Measurements from ENCODE around the gene MAP3K1.

MAP3K1 gene

GRCh38 chr5:56845277-56845676 is 29.9 kb downstream of the MAP3K1 start:
- no peaks in the 10 kb centered on the region for H3K36me3 ChIP-seq (ENCODE audit: low read depth)
- H3K27ac ChIP-seq (ENCODE audit: poor library complexity, severe bottlenecking), result no peak overlapping the region
- H3K9me3 ChIP-seq (ENCODE audit: severe bottlenecking), result no peaks in the 10 kb centered on the region
- H3K27me3 ChIP-seq (ENCODE audit: insufficient read depth, poor library complexity, severe bottlenecking), result no peaks in the 10 kb centered on the region
- H3K4me3 ChIP-seq (ENCODE audit: severe bottlenecking), result no peak overlapping the region
- no peak for TF ChIP-seq CTCF (IDR thresholded peaks at IDR 0.05; ENCODE audit: poor library complexity, severe bottlenecking)
- no peaks in the 10 kb centered on the region for H3K4me1 ChIP-seq (ENCODE audit: insufficient read depth, poor library complexity, severe bottlenecking)
- ATAC-seq (ENCODE audit: low read depth) (no peak), DNase-seq (ENCODE audit: low spot score) (no peak)

DNA sequence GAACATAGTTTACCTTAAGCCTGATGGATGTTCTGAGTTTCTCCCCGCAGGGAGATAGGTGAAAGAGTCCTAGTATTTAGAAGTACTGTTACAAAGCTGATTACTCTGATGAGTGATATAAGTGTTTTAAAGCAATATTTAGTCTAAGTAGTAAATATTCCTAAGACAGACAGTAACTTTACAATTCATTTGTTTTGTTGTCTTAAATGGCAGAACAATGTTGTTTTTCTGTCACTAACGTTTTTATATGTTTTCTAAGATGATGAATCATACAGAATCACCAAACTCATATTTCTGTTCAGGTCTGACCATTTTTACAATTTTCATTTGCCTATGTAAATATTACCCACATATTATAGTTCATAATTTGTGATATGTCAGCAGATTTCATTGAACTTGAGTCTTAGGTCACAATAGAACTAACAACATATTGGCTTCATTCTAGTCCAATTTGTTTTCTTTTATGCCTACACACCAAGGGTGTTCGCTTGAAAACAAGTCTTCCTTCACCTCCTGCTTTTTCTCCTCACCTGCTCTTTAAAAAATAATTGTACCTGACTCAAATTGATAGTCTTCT is 30.6 kb downstream of the MAP3K1 start:
- H3K27me3 ChIP-seq (ENCODE audit: insufficient read depth, poor library complexity, severe bottlenecking), result no peaks in the 10 kb centered on the region
- no peak for ATAC-seq (ENCODE audit: low read depth)

GRCh38 chr5:56848206-56848605 is 32.9 kb downstream of the MAP3K1 start:
- TF ChIP-seq CTCF (IDR thresholded peaks at IDR 0.05; ENCODE audit: poor library complexity, severe bottlenecking), result no peak
- H3K4me3 ChIP-seq (ENCODE audit: severe bottlenecking), result no peak overlapping the region
- H3K36me3 ChIP-seq (ENCODE audit: low read depth), result no peaks in the 10 kb centered on the region
- H3K4me1 ChIP-seq (ENCODE audit: insufficient read depth, poor library complexity, severe bottlenecking), result peaks cover 8% of the 10 kb centered on the region
- H3K9me3 ChIP-seq (ENCODE audit: severe bottlenecking), result no peaks in the 10 kb centered on the region
- ATAC-seq (ENCODE audit: low read depth) (no peak), DNase-seq (ENCODE audit: low spot score) (no peak)
- H3K27me3 ChIP-seq (ENCODE audit: insufficient read depth, poor library complexity, severe bottlenecking), result no peaks in the 10 kb centered on the region
- no peak overlapping the region for H3K27ac ChIP-seq (ENCODE audit: poor library complexity, severe bottlenecking)

More for the DNA sequence above, 30.6 kb downstream of the MAP3K1 start:
- Histone ChIP-seq H3K36me3 (ENCODE audit: low read depth) (no peaks in the 10 kb centered on the region), H3K4me1 (ENCODE audit: insufficient read depth, poor library complexity, severe bottlenecking) (no peaks in the 10 kb centered on the region), H3K27ac (ENCODE audit: poor library complexity, severe bottlenecking) (no peak overlapping the region), H3K4me3 (ENCODE audit: severe bottlenecking) (no peak overlapping the region), H3K9me3 (ENCODE audit: severe bottlenecking) (no peaks in the 10 kb centered on the region)
- no peak for DNase-seq (ENCODE audit: low spot score)
- TF ChIP-seq CTCF (IDR thresholded peaks at IDR 0.05; ENCODE audit: poor library complexity, severe bottlenecking), result no peak

DNA sequence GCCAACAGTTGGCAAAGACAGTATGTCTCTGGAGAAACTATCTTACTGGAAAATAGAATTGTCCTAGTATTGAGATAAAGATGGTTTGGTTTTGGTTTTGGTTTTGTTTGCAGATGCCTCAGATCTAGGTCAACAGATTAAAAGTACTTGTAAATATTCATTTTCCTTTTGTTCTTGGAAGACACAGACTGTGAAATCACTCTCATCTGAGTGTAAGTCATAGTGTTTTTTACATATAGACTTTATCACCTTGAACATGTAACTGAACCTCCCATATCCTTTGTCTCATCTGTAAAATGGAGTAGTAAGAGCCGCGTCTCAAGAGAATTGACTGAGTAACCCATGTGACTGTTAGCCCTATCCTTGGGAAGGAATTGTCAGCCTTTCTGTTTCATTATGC is 34.3 kb downstream of the MAP3K1 start:
- no peak for TF ChIP-seq CTCF (IDR thresholded peaks at IDR 0.05; ENCODE audit: poor library complexity, severe bottlenecking)
- Histone ChIP-seq H3K36me3 (ENCODE audit: low read depth) (no peaks in the 10 kb centered on the region), H3K27ac (ENCODE audit: poor library complexity, severe bottlenecking) (no peak overlapping the region), H3K9me3 (ENCODE audit: severe bottlenecking) (no peaks in the 10 kb centered on the region), H3K4me3 (ENCODE audit: severe bottlenecking) (no peak overlapping the region), H3K4me1 (ENCODE audit: insufficient read depth, poor library complexity, severe bottlenecking) (peaks cover 8% of the 10 kb centered on the region), H3K27me3 (ENCODE audit: insufficient read depth, poor library complexity, severe bottlenecking) (no peaks in the 10 kb centered on the region)
- ATAC-seq (ENCODE audit: low read depth), result no peak
- no peak for DNase-seq (ENCODE audit: low spot score)

- Histone ChIP-seq H3K36me3 (ENCODE audit: low read depth) (no peaks in the 10 kb centered on the region), H3K27me3 (ENCODE audit: insufficient read depth, poor library complexity, severe bottlenecking) (no peaks in the 10 kb centered on the region), H3K4me3 (ENCODE audit: severe bottlenecking) (no peak overlapping the region), H3K9me3 (ENCODE audit: severe bottlenecking) (no peaks in the 10 kb centered on the region), H3K27ac (ENCODE audit: poor library complexity, severe bottlenecking) (no peak overlapping the region), H3K4me1 (ENCODE audit: insufficient read depth, poor library complexity, severe bottlenecking) (peaks cover 8% of the 10 kb centered on the region)
- DNase-seq (ENCODE audit: low spot score) (no peak), ATAC-seq (ENCODE audit: low read depth) (no peak)
- no peak for TF ChIP-seq CTCF (IDR thresholded peaks at IDR 0.05; ENCODE audit: poor library complexity, severe bottlenecking)
Observed at GRCh38 chr5:56850423-56850822, 35.1 kb downstream of the MAP3K1 start.

Measured in RWPE2 (cell line).